GM19099 (cell line): Measurements from ENCODE around the gene HEY2.

Source experiments
- POLR2A ChIP-seq: IDR thresholded peaks from 3 replicates; pipeline ENCODE4 v1.6.1; 2011; ENCODE audit warnings: low read depth; ENCODE audit not compliant: insufficient read length; ENCODE audit errors: extremely low read depth

Gene HEY2

DNA sequence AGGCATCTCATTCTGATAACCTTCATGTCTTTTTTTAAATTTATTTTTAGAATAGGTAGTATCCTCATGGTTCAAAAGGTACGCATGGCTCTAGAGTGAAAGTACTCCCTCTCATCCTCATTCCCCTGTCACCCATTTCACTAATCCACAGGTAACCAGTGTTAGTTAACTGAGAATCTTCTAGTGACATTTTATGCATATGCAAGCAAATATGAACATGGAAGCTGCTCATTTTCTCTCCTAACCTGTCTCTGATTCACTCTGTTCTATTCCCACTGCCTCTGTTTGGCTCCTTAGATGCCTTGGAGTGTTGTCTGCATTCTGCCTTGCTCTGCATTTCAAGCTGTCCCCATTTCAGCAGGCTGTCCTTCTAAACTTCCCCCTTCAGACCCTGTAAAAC lies 45.9 kb downstream of the HEY2 start:
- no peak for TF ChIP-seq POLR2A

DNA sequence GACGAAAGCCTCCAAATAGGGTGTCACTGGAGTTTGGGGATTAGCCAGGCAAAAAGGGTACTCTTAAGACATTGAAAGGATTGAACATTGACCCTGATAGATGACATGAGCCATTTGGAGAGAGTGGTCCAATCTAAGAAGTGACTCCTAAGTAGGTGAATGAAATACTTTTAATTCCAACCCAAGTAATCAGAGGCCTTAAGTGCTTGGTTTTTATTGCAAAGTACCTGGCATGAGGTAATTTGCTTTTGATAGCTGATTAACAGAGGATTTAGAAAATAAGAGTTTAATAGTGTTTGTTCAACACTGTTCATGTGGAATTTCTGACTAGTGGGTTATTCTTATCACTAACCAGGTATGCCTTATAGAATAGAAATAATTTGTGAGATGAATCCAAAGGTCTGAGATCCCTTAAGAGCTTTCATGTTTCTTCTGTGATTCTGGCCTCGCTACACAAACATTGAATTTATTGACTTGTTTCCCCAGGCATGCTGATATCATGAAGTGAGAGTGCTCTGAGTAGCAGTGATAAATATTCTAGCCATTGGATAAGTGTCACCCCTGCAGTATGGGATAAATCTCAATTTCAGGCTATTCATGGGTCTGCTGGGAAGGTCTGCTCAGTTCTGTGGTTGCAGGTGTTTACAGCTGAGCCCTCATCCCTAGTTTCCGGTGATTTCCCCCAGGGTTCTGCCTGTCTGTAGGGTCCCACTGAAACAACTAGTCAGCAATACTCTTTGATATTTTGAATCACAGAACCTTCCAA lies 47.9 kb downstream of the HEY2 start:
- TF ChIP-seq POLR2A: no peak

DNA sequence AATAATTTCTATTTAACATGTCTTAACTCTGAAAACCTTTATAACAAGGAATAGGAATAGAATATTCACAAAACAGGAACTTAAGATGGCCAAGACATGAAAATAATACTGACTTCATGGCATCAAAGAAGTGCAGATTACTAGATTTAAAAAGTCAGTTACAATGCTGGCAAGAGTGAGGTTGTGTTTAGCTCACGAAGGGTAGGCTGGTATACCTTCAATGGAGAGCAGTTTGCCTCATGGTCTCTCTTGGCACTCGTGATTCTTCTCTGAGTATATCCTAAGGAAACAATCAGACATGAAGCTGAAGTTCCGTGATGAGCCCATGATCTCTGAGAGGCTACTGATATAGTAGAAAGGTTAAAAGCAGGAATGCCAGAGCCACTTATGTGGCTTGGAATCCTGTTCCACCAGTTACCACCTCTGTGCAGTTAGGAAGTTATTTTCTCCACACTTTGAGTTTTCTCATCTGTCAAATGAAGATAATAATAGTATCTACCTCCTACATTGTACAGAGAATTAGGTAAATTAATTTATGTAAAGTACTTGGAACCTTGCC lies 48.5 kb downstream of the HEY2 start:
- TF ChIP-seq POLR2A: no peak

DNA sequence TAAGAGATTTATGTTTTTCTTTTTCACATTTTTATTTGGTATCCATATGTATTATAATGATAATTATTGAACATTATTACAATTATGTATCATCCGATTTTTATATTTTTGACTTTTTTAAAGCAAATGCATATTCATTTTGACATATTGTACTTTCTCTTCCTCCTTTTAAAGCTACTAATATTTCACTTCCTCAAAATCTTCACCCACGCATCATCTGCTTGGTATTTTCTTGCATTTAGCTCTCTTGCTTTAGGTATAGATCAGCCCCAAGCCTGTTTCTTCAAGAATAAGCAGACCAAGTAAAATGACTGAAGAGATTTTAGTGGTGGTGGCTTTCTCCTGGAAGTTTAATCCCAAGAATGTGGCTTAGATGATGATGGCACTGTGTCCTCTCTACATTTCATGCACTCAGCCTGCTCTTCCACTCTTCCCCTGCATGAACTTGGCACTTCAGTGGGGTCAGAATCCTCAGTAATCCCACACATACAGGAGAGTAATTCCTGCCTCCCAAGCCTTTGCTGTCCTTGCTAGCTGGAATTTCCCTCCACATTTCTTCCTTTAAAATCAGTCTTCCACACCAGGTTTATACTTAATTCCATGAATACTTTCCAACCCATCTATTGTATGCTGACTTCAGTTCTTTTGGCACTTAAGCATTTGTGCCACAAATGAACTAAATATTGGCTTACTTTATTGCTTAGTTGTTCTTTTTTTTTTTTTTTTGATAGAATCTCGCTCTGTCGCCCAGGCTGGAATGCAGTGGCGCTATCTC lies 49.5 kb downstream of the HEY2 start:
- TF ChIP-seq POLR2A: no peak

DNA sequence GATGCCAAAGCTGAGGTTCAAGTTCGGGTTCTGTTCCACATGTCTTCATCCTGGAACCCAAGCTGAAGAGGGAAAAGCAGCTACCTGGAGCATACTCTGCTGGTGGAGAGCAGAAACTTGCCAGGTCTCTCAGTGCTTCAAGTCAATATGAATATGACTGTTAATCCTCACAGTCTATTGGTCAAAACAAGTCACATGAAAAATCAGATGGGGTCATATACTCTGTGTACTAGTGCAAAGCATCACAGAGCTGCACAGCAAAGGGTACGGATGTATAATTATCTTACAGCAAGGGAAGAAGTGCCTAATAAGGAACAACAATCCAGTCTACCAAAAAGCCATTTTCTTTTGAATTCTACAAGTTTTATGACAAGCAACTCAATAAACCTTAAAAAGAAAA lies 53.0 kb downstream of the HEY2 start:
- TF ChIP-seq POLR2A: no peak

DNA sequence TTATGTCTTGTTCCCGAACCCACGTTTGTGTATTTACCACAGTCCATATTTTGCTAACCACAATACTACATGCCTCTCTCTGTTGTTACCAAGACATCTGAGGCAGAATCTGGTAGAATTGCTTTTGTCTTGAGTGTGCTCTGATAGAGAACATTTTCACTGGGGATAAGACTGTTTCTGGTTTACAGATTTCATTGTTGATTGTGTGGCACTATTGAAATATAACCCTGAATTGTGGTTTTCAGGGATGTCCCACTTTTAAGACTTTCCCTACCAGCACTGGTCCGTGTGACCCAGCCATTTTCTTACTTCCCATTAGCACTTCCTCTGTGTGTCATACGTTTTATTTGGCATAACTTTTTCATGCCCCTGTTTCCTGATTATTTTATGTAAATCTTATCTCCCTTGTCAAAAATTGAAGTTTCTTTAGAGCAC lies 53.5 kb downstream of the HEY2 start:
- TF ChIP-seq POLR2A: no peak

DNA sequence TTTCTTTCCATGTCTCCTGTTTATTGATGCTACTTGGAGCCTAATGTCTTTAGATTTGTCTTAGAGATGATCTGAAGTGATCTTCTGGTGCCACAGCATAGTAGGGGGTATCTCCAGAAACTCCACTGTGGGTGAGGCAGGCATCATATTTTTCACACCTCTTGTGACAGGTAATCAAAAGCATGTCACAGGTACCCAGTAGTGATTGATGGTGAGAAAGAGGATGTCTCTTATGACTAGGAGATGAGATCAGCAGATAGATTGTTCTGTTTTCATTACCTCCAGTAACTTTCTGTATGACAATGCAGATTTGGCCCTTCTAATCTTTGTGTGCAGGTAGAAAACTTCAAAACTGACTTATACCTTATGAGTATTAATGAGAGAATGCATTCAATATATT lies 54.8 kb downstream of the HEY2 start:
- TF ChIP-seq POLR2A: no peak

DNA sequence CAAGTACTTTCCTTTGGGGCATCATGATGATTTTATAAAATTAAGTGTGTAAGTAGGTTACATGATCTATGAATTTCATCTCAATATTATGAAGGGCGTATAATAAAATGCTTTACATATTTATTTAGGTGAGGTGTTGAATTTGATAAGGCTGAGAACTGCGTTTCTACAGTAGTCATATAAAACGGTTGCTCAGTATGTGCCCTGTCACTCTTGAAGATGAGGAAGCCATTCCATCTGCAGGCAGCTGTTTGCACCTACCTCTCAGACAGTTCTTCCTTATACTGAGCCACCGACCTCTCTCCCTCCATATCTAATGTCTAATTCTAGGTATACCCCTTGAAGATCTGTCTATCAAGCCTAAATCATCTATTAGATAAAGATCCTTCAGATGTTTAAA lies 57.4 kb downstream of the HEY2 start:
- TF ChIP-seq POLR2A: no peak

DNA sequence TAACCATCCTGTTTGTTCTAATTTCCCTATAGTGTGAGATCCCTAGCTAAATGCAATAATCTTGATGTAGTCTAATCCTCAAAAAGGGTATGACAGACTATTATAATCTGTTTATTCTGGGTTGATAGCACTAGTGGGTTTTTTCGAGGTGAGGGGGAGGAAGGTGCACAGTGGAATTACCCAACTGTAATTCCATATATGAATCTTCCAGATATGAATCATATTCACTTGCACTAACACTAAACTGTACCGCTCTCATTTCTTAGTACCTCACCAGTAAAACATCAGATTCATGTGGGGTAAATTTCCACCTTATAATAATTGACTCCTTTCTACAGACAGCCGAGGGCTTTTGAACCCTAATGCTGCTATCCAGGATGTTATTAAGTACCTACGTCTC lies 57.9 kb downstream of the HEY2 start:
- no peak for TF ChIP-seq POLR2A

DNA sequence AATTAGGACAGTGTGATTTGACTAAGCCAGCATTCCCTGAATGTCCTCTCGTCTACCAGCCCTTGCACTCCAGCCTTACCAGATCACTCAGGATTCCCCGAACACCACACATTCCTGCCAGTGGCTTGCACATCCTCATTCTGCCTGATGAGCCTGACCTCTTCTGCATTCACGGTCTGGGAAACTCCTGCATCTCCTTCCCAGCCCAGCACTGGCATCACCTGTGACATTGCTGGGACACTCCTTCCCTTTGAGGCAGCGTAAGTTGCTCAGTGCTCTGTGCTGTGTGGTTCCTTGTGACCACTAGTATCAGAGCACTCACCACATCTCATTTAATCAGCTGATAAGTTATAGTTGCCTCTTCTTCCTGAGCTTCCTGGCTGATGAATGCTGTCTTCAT lies 58.6 kb downstream of the HEY2 start:
- no peak for TF ChIP-seq POLR2A

DNA sequence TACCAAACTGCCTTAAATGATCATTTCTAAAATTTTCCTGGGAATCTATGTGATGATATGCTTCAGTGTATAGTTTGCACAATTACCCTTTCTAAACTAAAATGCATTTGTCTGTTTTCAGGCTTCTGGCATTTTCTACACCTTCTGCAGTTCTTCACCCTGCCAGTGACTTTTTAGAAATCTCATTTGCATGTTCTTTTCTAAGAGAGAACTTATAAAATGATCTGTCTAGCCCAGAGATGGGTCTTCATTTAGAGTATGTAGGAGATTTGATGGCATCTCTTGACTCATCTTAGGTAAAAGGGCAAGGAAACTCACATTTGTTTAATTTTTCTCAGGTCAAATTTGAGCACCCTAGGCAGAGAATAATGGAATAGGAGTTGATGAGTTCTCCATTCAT lies 59.2 kb downstream of the HEY2 start:
- no peak for TF ChIP-seq POLR2A

DNA sequence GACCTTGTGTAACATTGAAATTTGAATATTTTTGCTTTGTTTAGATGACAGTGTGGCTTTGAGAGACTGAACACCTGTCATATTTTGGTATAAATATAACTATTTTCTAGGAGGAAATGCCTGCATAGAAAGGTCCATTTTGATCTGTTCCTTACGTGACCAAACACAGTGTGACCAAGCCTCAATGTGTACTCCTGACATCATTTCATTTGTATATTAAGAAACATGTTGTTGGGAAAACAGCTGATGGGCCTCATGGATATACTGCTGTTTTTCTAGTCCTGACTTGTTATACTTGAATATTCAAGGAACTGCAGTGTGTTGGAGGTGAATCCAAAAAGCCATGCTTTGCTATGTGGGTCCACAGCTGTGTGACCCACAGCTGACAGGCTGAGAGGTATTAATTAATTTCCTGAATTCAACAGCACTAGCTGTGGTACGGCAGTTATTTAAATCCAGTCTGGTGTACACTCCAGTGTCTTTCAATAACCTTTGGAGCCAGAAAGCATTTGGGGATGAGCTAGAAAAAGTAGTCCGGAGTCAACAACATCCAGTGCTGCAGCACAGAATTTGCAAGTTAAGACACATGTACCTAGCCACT lies 60.2 kb downstream of the HEY2 start:
- TF ChIP-seq POLR2A: no peak

DNA sequence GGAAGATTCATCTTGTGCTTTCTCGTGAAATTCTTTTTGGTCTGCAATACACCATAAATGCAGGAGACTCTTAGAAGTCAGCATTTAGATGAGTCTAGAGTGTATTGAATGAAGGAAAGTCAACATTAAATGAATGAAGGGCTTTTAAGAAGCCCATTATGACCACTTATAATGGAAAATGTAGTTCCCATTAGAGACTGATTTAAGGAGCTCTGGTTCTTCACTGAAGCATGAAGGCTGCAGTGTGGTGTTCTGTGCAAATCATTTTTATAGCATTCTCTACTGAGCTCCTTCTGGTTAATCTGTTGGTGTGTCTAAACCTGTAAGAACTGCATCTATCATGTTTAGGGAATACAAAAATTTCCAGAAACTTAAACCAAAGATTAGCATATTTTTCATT lies 61.0 kb downstream of the HEY2 start:
- TF ChIP-seq POLR2A: no peak
